ENCODE results near the gene AGO1.
"Not testable (repeated sequence)": the region's sequence is repeated elsewhere in the genome, so short reads cannot be mapped to it uniquely, and the experiment has no call there.

AGO1 gene

DNA sequence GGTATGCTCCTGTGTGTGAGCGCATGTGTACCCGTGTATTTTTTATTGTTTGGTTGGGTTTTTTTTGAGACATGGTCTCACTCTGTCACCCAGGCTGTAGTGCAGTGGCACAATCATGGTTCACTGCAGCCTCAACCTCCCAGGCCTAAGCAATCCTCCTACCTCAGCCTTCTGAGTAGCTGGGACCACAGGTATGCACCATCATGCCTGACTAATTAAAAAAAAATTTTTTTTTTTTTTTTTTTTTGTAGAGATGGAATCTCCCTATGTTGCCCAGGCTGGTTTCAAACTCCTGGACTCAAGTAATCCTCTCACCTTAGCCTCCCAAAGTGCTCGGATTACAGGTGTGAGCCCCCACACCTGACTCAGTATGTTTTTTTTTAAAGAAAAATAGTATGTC lies 89.6 kb downstream of the AGO1 start:
- not testable (repeated sequence) for DNase-seq (ENCODE audit: low spot score)

DNA sequence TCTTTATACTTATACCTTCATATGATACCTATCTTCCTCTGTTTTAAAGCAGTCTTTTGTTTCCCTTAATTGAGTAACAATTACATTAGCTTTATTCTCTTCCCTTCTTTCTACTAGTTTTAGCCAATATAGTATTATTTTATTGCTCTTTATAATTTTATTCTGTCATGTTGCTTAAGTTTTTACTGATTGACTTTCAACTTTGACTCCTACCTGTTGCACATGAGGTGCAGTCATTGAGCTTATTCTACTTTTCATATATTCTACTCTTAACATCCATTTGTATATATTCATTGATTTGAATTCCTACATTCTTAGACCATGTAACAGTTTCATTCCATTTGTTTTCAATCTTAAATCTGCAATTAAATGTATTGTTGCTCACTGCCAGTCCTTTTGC lies 97.1 kb downstream of the AGO1 start:
- no peak for DNase-seq (ENCODE audit: low spot score)
